Naive thymus-derived CD8-positive, alpha-beta T cell (primary cell): ENCODE measurements around the gene AHSA1. TPM values are rescaled to one million over a fixed set of nuclear protein-coding genes. Genes with fewer than 3 reads are reported as not detected.
"Not testable (repeated sequence)": the region's sequence is repeated elsewhere in the genome, so short reads cannot be mapped to it uniquely, and the experiment has no call there.

Experiments used
- ATAC-seq, 2 donors: fragments of 150-1000 bp; cut with Tn5 transposase in 1 of 2; sonication (Bioruptor Pico), chemical (Tn5 transposase) in 1 of 2; 1 replicate in 1 of 2; 2 replicates in 1 of 2; pipeline ENCODE4 v1.10.0; 2021; ENCODE audit warnings: mild to moderate bottlenecking in 2 of 2, moderate library complexity in 2 of 2
- POLR2A ChIA-PET: fragments of 350-600 bp; sonication (Branson Sonifier 250); formaldehyde crosslinking; loops from one replicate; lab custom pipeline; 2021; ENCODE audit warnings: antibody characterized with exemption; lab: Charles Lee
- DNase-seq, 10 donors: peaks; one replicate each; pipeline versions ENCODE4 v3.0.0 to v3.0.0-alpha.2; 2020 to 2022
- H3K27ac Mint-ChIP-seq, 10 donors: one replicate each; pipeline ENCODE4 v1.8.0; 2020 to 2022; ENCODE audit warnings: mild to moderate bottlenecking in 10 of 10, mixed read lengths in 10 of 10, moderate library complexity in 4 of 10, inconsistent platforms in 1 of 10
- H3K27me3 Mint-ChIP-seq, 5 donors: one replicate each; pipeline ENCODE4 v1.8.0; 2021 to 2022; ENCODE audit warnings: mixed read lengths in 5 of 5
- H3K36me3 Mint-ChIP-seq, 3 donors: one replicate each; pipeline ENCODE4 v1.8.0; 2020 to 2022; ENCODE audit warnings: mixed read lengths in 3 of 3, mild to moderate bottlenecking in 2 of 3, inconsistent platforms in 1 of 3
- H3K4me1 Mint-ChIP-seq, 4 donors: one replicate each; pipeline ENCODE4 v1.8.0; 2021 to 2022; ENCODE audit warnings: mixed read lengths in 4 of 4
- H3K4me3 Mint-ChIP-seq, 10 donors: one replicate each; pipeline ENCODE4 v1.8.0; 2020 to 2022; ENCODE audit warnings: mild to moderate bottlenecking in 10 of 10, mixed read lengths in 10 of 10, moderate library complexity in 6 of 10, inconsistent platforms in 1 of 10
- H3K9me3 Mint-ChIP-seq, 9 donors: one replicate each; pipeline ENCODE4 v1.8.0; 2020 to 2022; ENCODE audit warnings: mixed read lengths in 9 of 9, mild to moderate bottlenecking in 3 of 9, inconsistent platforms in 1 of 9, moderate library complexity in 1 of 9
- polyA plus RNA-seq, 3 donors: library from polyadenylated mRNA; unstranded; fragments of 300-500 nt; fragmentation: Illumina TruSeq; gene quantifications; one replicate each; pipeline ENCODE4 v1.2.3, GENCODE V29; 2021
- total RNA-seq, 8 experiments: library from RNA in 2 of 8; stranded (reverse) in 2 of 8; gene quantifications; one replicate each; pipeline ENCODE4 v1.2.3 and lab custom pipeline; 2021 to 2026

The AHSA1 gene
- total RNA-seq (100 to 1,000 TPM; 105 to 114 TPM), polyA plus RNA-seq (100 to 1,000 TPM; 112 to 171 (median 123) TPM), total RNA-seq (lab: John Stamatoyannopoulos, UW) (54.2 to 245 (median 70.0) reads per million in 6 experiments)

- H3K36me3 Mint-ChIP-seq = peaks cover 10 to 51% (median 12%) of the 10 kb centered on the region in 3 donors
- POLR2A ChIA-PET = interaction anchor here (0.8 to 4.4 kb wide), 5 partner anchors 81 to 496 kb away, joined by 3 to 20 read pairs (median 5); partner anchors contain the start of genes ALKBH1, GSTZ1, POMT2 and SAMD15
- no peaks in the 10 kb centered on the region for H3K9me3 Mint-ChIP-seq
- no peaks in the 10 kb centered on the region for H3K27me3 Mint-ChIP-seq
- DNase-seq (peak; percentile 78 to 98 (median 94)), ATAC-seq (peak; percentile 91 to 97)
- H3K27ac Mint-ChIP-seq = peak within 1 kb of the TSS; percentile 82 to 100 (median 99)
- H3K4me1 Mint-ChIP-seq = peaks cover 21 to 59% (median 53%) of the 10 kb centered on the region in 4 donors
- H3K4me3 Mint-ChIP-seq = peak within 1 kb of the TSS; percentile 97 to 100 (median 100)
These were observed at the start of gene AHSA1, which contains the start of gene VIPAS39 for GRCh38 chr14:77457522-77458248. TSS of gene AHSA1 (plus strand) at chr14:77458093. CDS start at chr14:77458190, 97 bp downstream. TSS of gene VIPAS39 (minus strand) at chr14:77457601. CDS start at chr14:77454102, 3,499 bp downstream.

GRCh38 chr14:77409131-77409533 is 48.8 kb upstream of the AHSA1 start:
- H3K27ac Mint-ChIP-seq = no peak overlapping the region
- ATAC-seq (no peak), DNase-seq (no peak)
- POLR2A ChIA-PET = no interaction called here
- no peak overlapping the region for H3K4me3 Mint-ChIP-seq
- H3K36me3 Mint-ChIP-seq = peaks cover 0 to 3% (median 0%) of the 10 kb centered on the region in 3 donors
- H3K27me3 Mint-ChIP-seq = peaks cover 0 to 1% (median 0%) of the 10 kb centered on the region in 5 donors
- peaks cover 13 to 18% (median 13%) of the 10 kb centered on the region in 4 donors for H3K4me1 Mint-ChIP-seq
- H3K9me3 Mint-ChIP-seq = no peaks in the 10 kb centered on the region

- ATAC-seq, H3K27me3 Mint-ChIP-seq, H3K27ac Mint-ChIP-seq, H3K4me3 Mint-ChIP-seq, POLR2A ChIA-PET, DNase-seq, H3K4me1 Mint-ChIP-seq: not testable (repeated sequence)
- Mint-ChIP-seq H3K36me3 (peaks cover 0 to 15% (median 13%) of the 10 kb centered on the region in 3 donors), H3K9me3 (peaks cover 0 to 38% (median 23%) of the 10 kb centered on the region in 9 donors)
These were observed 42.4 kb upstream of the AHSA1 start for GRCh38 chr14:77415403-77416030.

- H3K4me1 Mint-ChIP-seq, H3K27ac Mint-ChIP-seq, H3K4me3 Mint-ChIP-seq, H3K27me3 Mint-ChIP-seq, ATAC-seq, POLR2A ChIA-PET, DNase-seq: not testable (repeated sequence)
- H3K36me3 Mint-ChIP-seq = peaks cover under 1 to 17% (median 14%) of the 10 kb centered on the region in 3 donors
- peaks cover 0 to 44% (median 24%) of the 10 kb centered on the region in 9 donors for H3K9me3 Mint-ChIP-seq
These were observed 41.8 kb upstream of the AHSA1 start for GRCh38 chr14:77416098-77416497.

- Mint-ChIP-seq H3K36me3 (peaks cover 8 to 24% (median 22%) of the 10 kb centered on the region in 3 donors), H3K9me3 (peaks cover 0 to 51% (median 24%) of the 10 kb centered on the region in 9 donors), H3K27me3 (no peaks in the 10 kb centered on the region), H3K27ac (no peak overlapping the region), H3K4me1 (no peaks in the 10 kb centered on the region), H3K4me3 (no peak overlapping the region)
- POLR2A ChIA-PET = no interaction called here
- ATAC-seq = no peak
- no peak for DNase-seq
These were observed 41.1 kb upstream of the AHSA1 start for GRCh38 chr14:77416836-77417235.

GRCh38 chr14:77421201-77421600 is 36.7 kb upstream of the AHSA1 start:
- POLR2A ChIA-PET = no interaction called here
- ATAC-seq (no peak), DNase-seq (no peak)
- no peaks in the 10 kb centered on the region for H3K27me3 Mint-ChIP-seq
- peaks cover 46 to 57% (median 50%) of the 10 kb centered on the region in 3 donors for H3K36me3 Mint-ChIP-seq
- H3K27ac Mint-ChIP-seq = no peak overlapping the region
- no peak overlapping the region for H3K4me3 Mint-ChIP-seq
- H3K4me1 Mint-ChIP-seq = no peaks in the 10 kb centered on the region
- peaks cover 0 to 57% (median 24%) of the 10 kb centered on the region in 9 donors for H3K9me3 Mint-ChIP-seq

- no peaks in the 10 kb centered on the region for H3K27me3 Mint-ChIP-seq
- peaks cover 0 to 42% (median 15%) of the 10 kb centered on the region in 9 donors for H3K9me3 Mint-ChIP-seq
- ATAC-seq = no peak
- H3K4me1 Mint-ChIP-seq = no peaks in the 10 kb centered on the region
- H3K27ac Mint-ChIP-seq = no peak within 1 kb of the TSS
- DNase-seq = no peak
- POLR2A ChIA-PET = no interaction called here
- H3K4me3 Mint-ChIP-seq = no peak within 1 kb of the TSS
- H3K36me3 Mint-ChIP-seq = peaks cover 49 to 77% (median 72%) of the 10 kb centered on the region in 3 donors
These were observed 34.5 kb upstream of the AHSA1 start, which contains the start of gene NOXRED1 for GRCh38 chr14:77423423-77423822. TSS of gene NOXRED1 (minus strand) at chr14:77423523. CDS start at chr14:77422889, 634 bp downstream.

- H3K27me3 Mint-ChIP-seq = no peaks in the 10 kb centered on the region
- ATAC-seq (no peak), DNase-seq (no peak)
- no peak overlapping the region for H3K4me3 Mint-ChIP-seq
- H3K9me3 Mint-ChIP-seq = peaks cover 0 to 31% (median 7%) of the 10 kb centered on the region in 9 donors
- POLR2A ChIA-PET = no interaction called here
- no peaks in the 10 kb centered on the region for H3K4me1 Mint-ChIP-seq
- no peak overlapping the region for H3K27ac Mint-ChIP-seq
- H3K36me3 Mint-ChIP-seq = peaks cover 55 to 87% (median 83%) of the 10 kb centered on the region in 3 donors
These were observed 33.0 kb upstream of the AHSA1 start for GRCh38 chr14:77424862-77425261.

GRCh38 chr14:77426396-77426795 is 31.5 kb upstream of the AHSA1 start:
- H3K9me3 Mint-ChIP-seq = peaks cover 0 to 15% (median 0%) of the 10 kb centered on the region in 9 donors
- DNase-seq (no peak), ATAC-seq (no peak)
- H3K27me3 Mint-ChIP-seq = no peaks in the 10 kb centered on the region
- peaks cover 49 to 99% (median 73%) of the 10 kb centered on the region in 3 donors for H3K36me3 Mint-ChIP-seq
- H3K4me1 Mint-ChIP-seq = no peaks in the 10 kb centered on the region
- no peak overlapping the region for H3K27ac Mint-ChIP-seq
- POLR2A ChIA-PET = no interaction called here
- H3K4me3 Mint-ChIP-seq = no peak overlapping the region

GRCh38 chr14:77436042-77436441 is 21.9 kb upstream of the AHSA1 start:
- Mint-ChIP-seq H3K27ac (no peak overlapping the region), H3K9me3 (no peaks in the 10 kb centered on the region), H3K4me1 (no peaks in the 10 kb centered on the region), H3K36me3 (peaks cover 21 to 78% (median 32%) of the 10 kb centered on the region in 3 donors), H3K4me3 (no peak overlapping the region), H3K27me3 (no peaks in the 10 kb centered on the region)
- DNase-seq = no peak
- POLR2A ChIA-PET = no interaction called here
- ATAC-seq = no peak

- no peaks in the 10 kb centered on the region for H3K4me1 Mint-ChIP-seq
- H3K27ac Mint-ChIP-seq = no peak overlapping the region
- peaks cover 17 to 84% (median 44%) of the 10 kb centered on the region in 3 donors for H3K36me3 Mint-ChIP-seq
- no peak overlapping the region for H3K4me3 Mint-ChIP-seq
- DNase-seq (no peak), ATAC-seq (no peak)
- POLR2A ChIA-PET = no interaction called here
- no peaks in the 10 kb centered on the region for H3K9me3 Mint-ChIP-seq
- H3K27me3 Mint-ChIP-seq = no peaks in the 10 kb centered on the region
These were observed 19.3 kb upstream of the AHSA1 start for GRCh38 chr14:77438596-77438995.

- ATAC-seq (no peak), DNase-seq (no peak)
- peaks cover 16 to 83% (median 43%) of the 10 kb centered on the region in 3 donors for H3K36me3 Mint-ChIP-seq
- H3K9me3 Mint-ChIP-seq = no peaks in the 10 kb centered on the region
- no peak overlapping the region for H3K4me3 Mint-ChIP-seq
- no peaks in the 10 kb centered on the region for H3K27me3 Mint-ChIP-seq
- POLR2A ChIA-PET = no interaction called here
- H3K4me1 Mint-ChIP-seq = no peaks in the 10 kb centered on the region
- no peak overlapping the region for H3K27ac Mint-ChIP-seq
These were observed 18.0 kb upstream of the AHSA1 start for GRCh38 chr14:77439861-77440260.

- H3K27me3 Mint-ChIP-seq = no peaks in the 10 kb centered on the region
- no peak for ATAC-seq
- H3K4me1 Mint-ChIP-seq = no peaks in the 10 kb centered on the region
- POLR2A ChIA-PET = no interaction called here
- no peak overlapping the region for H3K4me3 Mint-ChIP-seq
- peaks cover 1 to 76% (median 34%) of the 10 kb centered on the region in 3 donors for H3K36me3 Mint-ChIP-seq
- no peaks in the 10 kb centered on the region for H3K9me3 Mint-ChIP-seq
- H3K27ac Mint-ChIP-seq = no peak overlapping the region
- DNase-seq = no peak
These were observed 15.7 kb upstream of the AHSA1 start for GRCh38 chr14:77442196-77442595.
